Gastroesophageal sphincter (tissue), 3 donors: ENCODE results near the gene DENND11.

Source experiments
- EP300 ChIP-seq: sonication (generic); formaldehyde crosslinking; IDR thresholded peaks from one replicate; pipeline ENCODE4 v1.6.1; 2017; ENCODE audit warnings: antibody characterized with exemption, mild to moderate bottlenecking
- POLR2A ChIP-seq, 2 donors: fragments of 450-650 bp; IDR thresholded peaks; one replicate each; pipeline ENCODE4 v1.6.1; 2017; ENCODE audit warnings: antibody characterized with exemption in 2 of 2, mild to moderate bottlenecking in 2 of 2, moderate library complexity in 1 of 2
- POLR2AphosphoS5 ChIP-seq: sonication (generic); formaldehyde crosslinking; IDR thresholded peaks from one replicate; pipeline ENCODE4 v1.6.1; 2017; ENCODE audit warnings: antibody characterized with exemption
- TF ChIP-seq, protein P1 (sequence below), 4 experiments: fragments of 200-600 bp in 2 of 4; fragments of 450-650 bp in 2 of 4; sonication (generic) in 1 of 4; IDR thresholded peaks; one replicate each; pipeline ENCODE4 v1.5.1; 2017 to 2019; ENCODE audit warnings: antibody characterized with exemption in 4 of 4, mild to moderate bottlenecking in 2 of 4, moderate library complexity in 2 of 4

DNA sequence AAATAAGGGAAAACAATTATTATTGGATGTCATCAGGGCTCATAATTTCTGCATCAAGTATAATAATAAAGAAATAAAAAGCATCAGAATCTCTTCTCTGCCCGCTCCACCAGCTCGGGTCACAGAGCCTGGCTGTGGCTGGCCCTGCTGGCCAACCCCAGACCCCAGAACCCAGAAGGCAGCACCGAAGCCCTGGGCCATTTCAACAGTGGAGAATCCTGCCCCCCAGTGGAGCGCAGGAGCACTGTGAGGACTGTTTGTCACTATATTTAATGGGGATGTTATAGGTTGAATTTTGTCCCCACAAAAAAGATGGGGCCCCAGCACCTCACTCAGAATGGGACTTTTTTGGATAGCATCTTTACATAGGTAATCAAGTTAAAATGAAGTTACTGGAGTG is 27.3 kb downstream of the DENND11 start:
- TF ChIP-seq, protein P1, sequence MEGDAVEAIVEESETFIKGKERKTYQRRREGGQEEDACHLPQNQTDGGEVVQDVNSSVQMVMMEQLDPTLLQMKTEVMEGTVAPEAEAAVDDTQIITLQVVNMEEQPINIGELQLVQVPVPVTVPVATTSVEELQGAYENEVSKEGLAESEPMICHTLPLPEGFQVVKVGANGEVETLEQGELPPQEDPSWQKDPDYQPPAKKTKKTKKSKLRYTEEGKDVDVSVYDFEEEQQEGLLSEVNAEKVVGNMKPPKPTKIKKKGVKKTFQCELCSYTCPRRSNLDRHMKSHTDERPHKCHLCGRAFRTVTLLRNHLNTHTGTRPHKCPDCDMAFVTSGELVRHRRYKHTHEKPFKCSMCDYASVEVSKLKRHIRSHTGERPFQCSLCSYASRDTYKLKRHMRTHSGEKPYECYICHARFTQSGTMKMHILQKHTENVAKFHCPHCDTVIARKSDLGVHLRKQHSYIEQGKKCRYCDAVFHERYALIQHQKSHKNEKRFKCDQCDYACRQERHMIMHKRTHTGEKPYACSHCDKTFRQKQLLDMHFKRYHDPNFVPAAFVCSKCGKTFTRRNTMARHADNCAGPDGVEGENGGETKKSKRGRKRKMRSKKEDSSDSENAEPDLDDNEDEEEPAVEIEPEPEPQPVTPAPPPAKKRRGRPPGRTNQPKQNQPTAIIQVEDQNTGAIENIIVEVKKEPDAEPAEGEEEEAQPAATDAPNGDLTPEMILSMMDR (IDR thresholded peaks at IDR 0.05) = peak in 1 of 4 experiments; percentile 33
- TF ChIP-seq EP300 = no peak
- no peak for TF ChIP-seq POLR2A (IDR thresholded peaks at IDR 0.05)
- TF ChIP-seq POLR2AphosphoS5 = no peak
